Esophagus squamous epithelium (tissue), 4 donors: Measurements from ENCODE around the gene BNC2.

ENCODE experiments used
- POLR2A ChIP-seq, 4 donors: fragments of 450-650 bp; IDR thresholded peaks; one replicate each; pipeline ENCODE4 v1.6.1; 2017; ENCODE audit warnings: antibody characterized with exemption in 4 of 4, mild to moderate bottlenecking in 4 of 4, moderate library complexity in 3 of 4
- TF ChIP-seq, protein P1 (sequence below), 6 experiments: fragments of 450-650 bp in 4 of 6; fragments of 200-600 bp in 2 of 6; sonication (generic) in 2 of 6; IDR thresholded peaks; one replicate each; pipeline ENCODE4 v1.5.1; 2016 to 2019; ENCODE audit warnings: antibody characterized with exemption in 6 of 6, mild to moderate bottlenecking in 4 of 6, moderate library complexity in 4 of 6

GRCh38 chr9:16425562-16426231, 444.8 kb downstream of the BNC2 start:
- TF ChIP-seq, protein P1, sequence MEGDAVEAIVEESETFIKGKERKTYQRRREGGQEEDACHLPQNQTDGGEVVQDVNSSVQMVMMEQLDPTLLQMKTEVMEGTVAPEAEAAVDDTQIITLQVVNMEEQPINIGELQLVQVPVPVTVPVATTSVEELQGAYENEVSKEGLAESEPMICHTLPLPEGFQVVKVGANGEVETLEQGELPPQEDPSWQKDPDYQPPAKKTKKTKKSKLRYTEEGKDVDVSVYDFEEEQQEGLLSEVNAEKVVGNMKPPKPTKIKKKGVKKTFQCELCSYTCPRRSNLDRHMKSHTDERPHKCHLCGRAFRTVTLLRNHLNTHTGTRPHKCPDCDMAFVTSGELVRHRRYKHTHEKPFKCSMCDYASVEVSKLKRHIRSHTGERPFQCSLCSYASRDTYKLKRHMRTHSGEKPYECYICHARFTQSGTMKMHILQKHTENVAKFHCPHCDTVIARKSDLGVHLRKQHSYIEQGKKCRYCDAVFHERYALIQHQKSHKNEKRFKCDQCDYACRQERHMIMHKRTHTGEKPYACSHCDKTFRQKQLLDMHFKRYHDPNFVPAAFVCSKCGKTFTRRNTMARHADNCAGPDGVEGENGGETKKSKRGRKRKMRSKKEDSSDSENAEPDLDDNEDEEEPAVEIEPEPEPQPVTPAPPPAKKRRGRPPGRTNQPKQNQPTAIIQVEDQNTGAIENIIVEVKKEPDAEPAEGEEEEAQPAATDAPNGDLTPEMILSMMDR (IDR thresholded peaks at IDR 0.05): no peak
- TF ChIP-seq POLR2A (IDR thresholded peaks at IDR 0.05): no peak
